Right lobe of liver (tissue), 6 donors: Measurements from ENCODE around the gene TBX21. TPM values are rescaled to one million over a fixed set of nuclear protein-coding genes. Genes with fewer than 3 reads are reported as not detected.

Experiments used
- ATAC-seq, 4 donors: fragments of 200-7000 bp; cut with Tn5 transposase; one replicate each; pipeline ENCODE4 v1.9.1; 2020; ENCODE audit warnings: mild to moderate bottlenecking in 4 of 4, moderate library complexity in 4 of 4
- DNase-seq, 3 donors: peaks; one replicate each; pipeline ENCODE4 v3.0.0-alpha.2; 2020
- H3K27ac ChIP-seq, 3 donors: fragments of 200-600 bp; one replicate each; pipeline ENCODE4 v1.8.0; 2022
- H3K27me3 ChIP-seq, 2 donors: fragments of 200-600 bp; one replicate each; pipeline ENCODE4 v1.8.0; 2022
- H3K36me3 ChIP-seq, 4 donors: fragments of 200-600 bp; sonication (generic) in 1 of 4; one replicate each; pipeline versions ENCODE4 v1.5.1 to v1.8.0; 2017 to 2022; ENCODE audit warnings: control low read depth in 1 of 4
- H3K4me1 ChIP-seq, 4 donors: fragments of 200-600 bp; sonication (generic) in 1 of 4; one replicate each; pipeline versions ENCODE4 v1.5.1 to v1.8.0; 2017 to 2022; ENCODE audit warnings: control low read depth in 1 of 4
- H3K4me3 ChIP-seq, 3 donors: fragments of 200-600 bp; one replicate each; pipeline ENCODE4 v1.8.0; 2022
- H3K9me3 ChIP-seq, 4 donors: fragments of 200-600 bp; sonication (generic) in 1 of 4; one replicate each; pipeline versions ENCODE4 v1.5.1 to v1.8.0; 2017 to 2022; ENCODE audit warnings: control low read depth in 1 of 4
- POLR2A ChIP-seq: fragments of 450-650 bp; IDR thresholded peaks from one replicate; pipeline ENCODE4 v1.6.1; 2017; ENCODE audit warnings: antibody characterized with exemption, mild to moderate bottlenecking
- WGBS: methylation state at CpG from one replicate; pipeline ENCODE4 v1.1.6; 2018; ENCODE audit warnings: low coverage, low lambda C conversion rate; ENCODE audit not compliant: insufficient coverage; ENCODE audit errors: missing lambda C conversion rate; 5-methylcytosine and 5-hydroxymethylcytosine counted together
- intact Hi-C, 2 donors: fragments of 100-400 bp; cut with DNase I; formaldehyde crosslinking; loops; one replicate each; pipeline versions ENCODE4 v1.11.2 to v1.14.1; 2022
- total RNA-seq, 6 experiments: library from RNA; depleted of rRNA in 2 of 6; stranded (reverse); fragments of >200 nt in 2 of 6; fragmentation: NEBNext Ultra II Directional in 3 of 6; extraction: Animal tissue kit (Norgen Biotek cat#: 25700) in 3 of 6; gene quantifications; one replicate each; pipeline versions ENCODE4 v1.1.0 to v1.2.4, GENCODE V29; 2016 to 2023
- TF ChIP-seq, protein P1 (sequence below), 4 donors: fragments of 200-600 bp in 3 of 4; fragments of 450-650 bp in 1 of 4; IDR thresholded peaks; one replicate each; pipeline versions ENCODE4 v1.5.1 to v1.8.0; 2016 to 2022; ENCODE audit warnings: antibody characterized with exemption in 4 of 4, mild to moderate bottlenecking in 2 of 4
- donor health status: DM: no; HTN: yes; CAD: no.
- donor health status: DM: no; HTN: no; CAD: no.
- donor health status: DM: no; HTN: no; CAD: no.
- donor health status: DM: no; HTN: yes; CAD: no.
- donor health status: DM: no; HTN: yes; CAD: no.

The TBX21 gene
- total RNA-seq, 6 experiments from 2014 or later = 0.19 to 0.56 (median 0.24) TPM; not detected in 1

DNA sequence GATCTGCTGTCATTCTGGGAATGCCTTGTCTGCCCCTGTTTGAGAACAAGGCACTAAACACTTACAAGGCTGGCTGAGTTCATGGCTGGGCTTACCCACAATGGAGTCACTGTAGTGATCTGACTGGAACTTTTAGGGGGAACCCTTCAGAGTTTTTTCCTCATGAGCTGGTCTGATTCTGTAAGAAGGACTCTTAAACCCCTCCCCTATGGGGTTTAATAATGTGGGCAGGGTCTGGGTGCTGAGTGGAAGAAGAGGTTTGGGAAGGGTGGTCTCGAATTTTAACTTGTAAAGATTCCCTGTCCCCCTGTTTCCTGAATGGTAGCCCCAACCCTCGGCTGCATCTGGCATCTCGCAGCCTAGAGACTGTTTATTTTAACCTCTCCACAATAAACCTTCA, 58.0 kb downstream of the TBX21 start:
- H3K4me3 ChIP-seq = no peak overlapping the region
- no peaks in the 10 kb centered on the region for H3K9me3 ChIP-seq
- DNase-seq (no peak), ATAC-seq (no peak)
- no peaks in the 10 kb centered on the region for H3K36me3 ChIP-seq
- TF ChIP-seq POLR2A = no peak
- TF ChIP-seq, protein P1, sequence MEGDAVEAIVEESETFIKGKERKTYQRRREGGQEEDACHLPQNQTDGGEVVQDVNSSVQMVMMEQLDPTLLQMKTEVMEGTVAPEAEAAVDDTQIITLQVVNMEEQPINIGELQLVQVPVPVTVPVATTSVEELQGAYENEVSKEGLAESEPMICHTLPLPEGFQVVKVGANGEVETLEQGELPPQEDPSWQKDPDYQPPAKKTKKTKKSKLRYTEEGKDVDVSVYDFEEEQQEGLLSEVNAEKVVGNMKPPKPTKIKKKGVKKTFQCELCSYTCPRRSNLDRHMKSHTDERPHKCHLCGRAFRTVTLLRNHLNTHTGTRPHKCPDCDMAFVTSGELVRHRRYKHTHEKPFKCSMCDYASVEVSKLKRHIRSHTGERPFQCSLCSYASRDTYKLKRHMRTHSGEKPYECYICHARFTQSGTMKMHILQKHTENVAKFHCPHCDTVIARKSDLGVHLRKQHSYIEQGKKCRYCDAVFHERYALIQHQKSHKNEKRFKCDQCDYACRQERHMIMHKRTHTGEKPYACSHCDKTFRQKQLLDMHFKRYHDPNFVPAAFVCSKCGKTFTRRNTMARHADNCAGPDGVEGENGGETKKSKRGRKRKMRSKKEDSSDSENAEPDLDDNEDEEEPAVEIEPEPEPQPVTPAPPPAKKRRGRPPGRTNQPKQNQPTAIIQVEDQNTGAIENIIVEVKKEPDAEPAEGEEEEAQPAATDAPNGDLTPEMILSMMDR (IDR thresholded peaks at IDR 0.05) = no peak
- WGBS = 32% methylated on average over 3 of the region's 3 CpGs
- H3K27me3 ChIP-seq = peaks cover 7 to 17% of the 10 kb centered on the region in 2 donors
- intact Hi-C loops = no loop called here
- no peak overlapping the region for H3K27ac ChIP-seq
- H3K4me1 ChIP-seq = no peaks in the 10 kb centered on the region

DNA sequence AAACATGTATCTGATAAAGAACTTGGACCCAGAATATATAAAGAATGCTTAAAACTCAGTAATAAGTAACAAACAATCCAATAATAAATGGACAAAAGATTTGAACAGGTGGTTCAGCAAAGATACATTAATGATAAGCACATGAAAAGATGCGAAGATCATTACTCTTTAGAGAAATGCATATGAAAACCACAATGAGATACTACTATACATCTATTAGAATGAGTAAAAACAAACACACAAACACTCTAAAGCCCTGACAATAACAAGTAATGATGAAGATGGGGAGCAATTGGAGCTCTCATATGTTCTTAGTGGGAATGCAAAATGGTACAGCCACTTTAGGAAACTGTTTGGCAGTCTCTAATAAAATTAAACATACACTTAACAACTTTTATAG, 59.4 kb downstream of the TBX21 start:
- Histone ChIP-seq H3K4me1 (no peaks in the 10 kb centered on the region), H3K27me3 (peaks cover 7 to 17% of the 10 kb centered on the region in 2 donors), H3K27ac (no peak overlapping the region), H3K4me3 (no peak overlapping the region), H3K9me3 (no peaks in the 10 kb centered on the region), H3K36me3 (no peaks in the 10 kb centered on the region)
- no peak for TF ChIP-seq POLR2A
- TF ChIP-seq, protein P1 (IDR thresholded peaks at IDR 0.05) = no peak
- WGBS = 63% methylated on average over 1 of the region's 1 CpG
- intact Hi-C loops = no loop called here
- DNase-seq = no peak
- no peak for ATAC-seq

DNA sequence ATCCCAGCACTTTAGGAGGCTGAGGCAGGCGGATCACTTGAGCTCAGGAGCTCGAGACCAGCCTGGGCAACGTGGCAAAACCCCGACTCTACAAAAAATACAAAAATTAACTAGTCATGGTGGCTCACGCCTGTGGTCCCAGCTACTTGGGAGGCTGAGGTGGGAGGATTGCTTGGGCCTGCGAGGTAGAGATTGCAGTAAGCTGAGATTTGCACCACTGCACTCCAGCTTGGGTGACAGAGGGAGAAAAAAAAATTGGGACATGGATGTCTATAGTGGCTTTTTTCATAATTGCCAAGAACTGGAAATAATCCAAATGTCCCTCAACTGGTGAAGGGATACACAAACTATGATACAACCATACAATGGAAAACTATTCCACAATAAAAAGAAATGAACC, 59.9 kb downstream of the TBX21 start:
- Histone ChIP-seq H3K27me3 (peaks cover 7 to 17% of the 10 kb centered on the region in 2 donors), H3K36me3 (no peaks in the 10 kb centered on the region), H3K4me3 (no peak overlapping the region), H3K27ac (no peak overlapping the region), H3K9me3 (no peaks in the 10 kb centered on the region), H3K4me1 (no peaks in the 10 kb centered on the region)
- no peak for TF ChIP-seq POLR2A
- TF ChIP-seq, protein P1 (IDR thresholded peaks at IDR 0.05) = no peak
- intact Hi-C loops = no loop called here
- 43% methylated on average over 6 of the region's 6 CpGs for WGBS
- no peak for DNase-seq
- no peak for ATAC-seq

Other genes starting within 250 kb of the TBX21 start
- gene NPEPPS, start 202.1 kb upstream of the TBX21 start, total RNA-seq = 10 to 100 TPM; 30.0 to 55.1 (median 37.7) TPM
- gene KPNB1, start 83.3 kb upstream of the TBX21 start, total RNA-seq = 100 to 1,000 TPM in 2 of 6 experiments, 10 to 100 TPM in 4; 80.8 to 104 (median 94.5) TPM
- gene TBKBP1, start 39.1 kb upstream of the TBX21 start, total RNA-seq = 1 to 10 TPM; 1.2 to 3.2 (median 2.2) TPM
- gene OSBPL7, start 88.6 kb downstream of the TBX21 start, total RNA-seq = 1 to 10 TPM in 5 of 6 experiments, under 1 TPM in 1; 0.62 to 2.2 (median 1.4) TPM
- gene MRPL10, start 98.3 kb downstream of the TBX21 start, total RNA-seq = 10 to 100 TPM; 14.4 to 26.1 (median 16.3) TPM
- under 1 TPM; 0.12 to 0.44 (median 0.35) TPM for gene LRRC46, start 98.4 kb downstream of the TBX21 start, total RNA-seq
- gene SCRN2, start 108.0 kb downstream of the TBX21 start, total RNA-seq = 10 to 100 TPM; 18.1 to 25.7 (median 19.6) TPM
- gene SP6, start 117.9 kb downstream of the TBX21 start, total RNA-seq = under 1 TPM in 3 of 6 experiments, not detected in 3; 0.09 to 0.12 (median 0.11) TPM
- gene SP2, start 163.0 kb downstream of the TBX21 start, total RNA-seq = 1 to 10 TPM; 3.1 to 7.9 (median 5.5) TPM
- gene PNPO, start 208.3 kb downstream of the TBX21 start, total RNA-seq = 100 to 1,000 TPM in 5 of 6 experiments, 10 to 100 TPM in 1; 85.0 to 151 (median 124) TPM
- 1 to 10 TPM in 1 of 6 experiments, under 1 TPM in 5; 0.19 to 1.1 (median 0.47) TPM for gene PRR15L, start 224.6 kb downstream of the TBX21 start, total RNA-seq
- gene CDK5RAP3, start 237.9 kb downstream of the TBX21 start, total RNA-seq = 100 to 1,000 TPM in 3 of 6 experiments, 10 to 100 TPM in 3; 47.3 to 119 (median 99.7) TPM